Stimulated activated CD8-positive, alpha-beta memory T cell treated with anti-CD3 and anti-CD28 coated beads, Interleukin-7, amount 100 ng/mL, for 1 hour (primary cell): ENCODE results near the gene TMEM120B.
"Not testable (repeated sequence)": the region's sequence is repeated elsewhere in the genome, so short reads cannot be mapped to it uniquely, and the experiment has no call there.

ENCODE experiments used
- DNase-seq, 2 donors: peaks; one replicate each; pipeline ENCODE4 v3.0.0-alpha.2; 2020; ENCODE audit warnings: low read depth in 2 of 2

Gene TMEM120B

DNA sequence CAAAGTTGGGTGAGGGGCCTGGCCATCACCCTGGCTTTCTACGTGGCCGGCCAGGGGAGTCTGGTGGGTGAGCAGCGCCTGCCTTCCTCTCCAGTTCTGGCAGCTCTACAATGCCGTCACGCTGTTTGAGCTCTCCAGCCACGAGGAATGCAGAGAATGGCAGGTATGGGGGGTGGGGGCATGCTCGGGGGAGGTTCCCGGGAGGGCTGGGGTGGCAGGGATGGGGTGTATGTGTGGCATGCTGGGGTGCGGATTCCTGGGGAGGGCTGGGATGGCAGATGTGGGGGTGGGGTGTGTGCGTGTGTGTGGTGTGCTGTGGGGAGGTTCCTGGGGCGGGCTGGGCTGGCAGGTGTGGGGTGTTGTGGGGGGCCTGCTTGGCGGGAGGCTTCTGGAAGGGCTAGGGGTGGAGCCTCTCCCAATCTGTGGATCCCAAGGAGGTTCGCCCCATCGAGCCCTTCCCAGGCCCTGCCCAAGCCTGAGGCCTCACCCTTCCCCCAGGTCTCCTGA, 62.5 kb downstream of the TMEM120B start:
- DNase-seq, result no peak

DNA sequence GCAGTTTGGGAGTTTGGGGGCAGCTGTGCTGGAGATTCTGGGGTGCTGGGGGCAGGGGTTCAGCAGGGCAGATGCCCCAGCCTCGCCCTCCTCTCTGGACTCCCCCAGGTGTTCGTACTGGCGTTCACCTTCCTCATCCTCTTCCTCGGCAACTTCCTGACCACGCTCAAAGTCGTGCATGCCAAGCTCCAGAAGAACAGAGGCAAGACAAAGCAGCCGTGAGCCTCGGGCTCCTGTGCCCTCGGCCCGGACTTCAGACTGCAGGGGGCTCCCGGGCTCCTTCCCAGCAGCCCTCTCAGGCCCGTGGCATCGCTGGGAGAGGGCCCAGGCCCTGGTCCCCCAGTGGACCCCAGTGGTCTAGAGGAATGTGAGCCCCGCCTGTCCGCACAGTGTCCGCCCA, 62.9 kb downstream of the TMEM120B start:
- DNase-seq, result no peak

- peak; percentile 77 to 91 for DNase-seq
These were observed 63.9 kb downstream of the TMEM120B start for GRCh38 chr12:121776190-121777098.

GRCh38 chr12:121778567-121779421, 66.2 kb downstream of the TMEM120B start:
- no peak for DNase-seq

GRCh38 chr12:121779422-121779895, 66.9 kb downstream of the TMEM120B start:
- no peak for DNase-seq

- DNase-seq, result no peak
These were observed 67.9 kb downstream of the TMEM120B start for GRCh38 chr12:121780429-121780828.

GRCh38 chr12:121781484-121781997, 69.0 kb downstream of the TMEM120B start:
- no peak for DNase-seq

- no peak for DNase-seq
These were observed 69.7 kb downstream of the TMEM120B start for GRCh38 chr12:121781998-121782979.

DNA sequence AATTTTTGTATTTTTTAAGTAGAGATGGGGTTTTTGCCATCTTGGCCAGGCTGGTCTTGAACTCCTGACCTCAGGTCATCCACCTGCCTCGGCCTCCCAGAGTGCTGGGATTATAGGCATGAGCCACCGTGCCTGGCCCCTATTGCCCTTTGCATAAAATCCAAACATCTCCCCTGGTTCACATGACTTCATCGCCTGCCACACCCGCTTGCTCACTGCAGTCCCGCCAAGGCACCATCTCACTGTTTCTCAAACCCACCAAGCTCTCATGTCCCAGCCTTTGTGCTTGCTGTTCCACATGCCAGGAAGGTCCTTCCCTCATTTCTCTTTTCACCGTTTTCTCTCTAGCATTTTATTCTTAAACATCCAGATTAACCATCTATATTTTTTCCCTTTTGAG, 71.2 kb downstream of the TMEM120B start:
- no peak for DNase-seq

DNA sequence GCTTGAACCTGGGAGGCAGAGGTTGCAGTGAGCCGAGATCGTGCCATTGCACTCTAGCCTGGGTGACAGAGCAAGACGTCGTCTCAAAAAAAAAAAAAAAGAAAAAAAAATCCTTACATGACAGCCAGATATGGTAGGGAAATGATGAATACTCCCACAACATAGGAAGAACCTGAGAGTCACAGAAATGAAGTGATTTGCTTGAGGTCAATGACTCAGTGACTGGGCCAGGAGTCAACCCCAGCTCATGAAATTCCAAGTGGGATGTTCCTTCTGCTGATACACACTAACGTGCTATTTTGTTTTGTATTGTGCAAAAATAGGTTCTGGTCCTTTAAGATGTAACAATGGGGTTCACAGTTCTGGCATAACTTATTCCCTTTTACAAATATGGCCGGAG, 71.9 kb downstream of the TMEM120B start:
- DNase-seq, result no peak

DNA sequence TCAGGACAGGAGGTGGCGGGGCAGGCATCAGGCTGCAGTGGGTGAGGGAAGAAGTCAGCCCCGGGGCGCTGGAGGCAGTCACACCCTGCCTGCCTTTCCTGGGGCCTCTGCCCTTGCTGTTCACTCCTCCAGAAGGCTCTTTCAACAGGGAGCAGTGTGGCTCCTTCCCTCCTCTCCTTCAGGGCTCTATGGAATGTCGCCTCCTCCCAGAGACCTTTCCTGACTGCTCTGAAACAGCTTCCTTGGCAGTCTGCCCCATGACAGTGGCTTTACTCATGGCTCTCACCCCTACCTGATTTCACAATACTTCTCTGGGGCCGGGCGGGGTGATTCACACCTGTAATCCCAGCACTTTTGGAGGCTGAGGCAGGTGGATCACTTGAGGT, 73.9 kb downstream of the TMEM120B start:
- no peak for DNase-seq

GRCh38 chr12:121787063-121788025, 74.8 kb downstream of the TMEM120B start:
- no peak for DNase-seq

GRCh38 chr12:121788176-121788818, 75.7 kb downstream of the TMEM120B start:
- no peak for DNase-seq

GRCh38 chr12:121789233-121789781, 76.8 kb downstream of the TMEM120B start:
- no peak for DNase-seq

DNA sequence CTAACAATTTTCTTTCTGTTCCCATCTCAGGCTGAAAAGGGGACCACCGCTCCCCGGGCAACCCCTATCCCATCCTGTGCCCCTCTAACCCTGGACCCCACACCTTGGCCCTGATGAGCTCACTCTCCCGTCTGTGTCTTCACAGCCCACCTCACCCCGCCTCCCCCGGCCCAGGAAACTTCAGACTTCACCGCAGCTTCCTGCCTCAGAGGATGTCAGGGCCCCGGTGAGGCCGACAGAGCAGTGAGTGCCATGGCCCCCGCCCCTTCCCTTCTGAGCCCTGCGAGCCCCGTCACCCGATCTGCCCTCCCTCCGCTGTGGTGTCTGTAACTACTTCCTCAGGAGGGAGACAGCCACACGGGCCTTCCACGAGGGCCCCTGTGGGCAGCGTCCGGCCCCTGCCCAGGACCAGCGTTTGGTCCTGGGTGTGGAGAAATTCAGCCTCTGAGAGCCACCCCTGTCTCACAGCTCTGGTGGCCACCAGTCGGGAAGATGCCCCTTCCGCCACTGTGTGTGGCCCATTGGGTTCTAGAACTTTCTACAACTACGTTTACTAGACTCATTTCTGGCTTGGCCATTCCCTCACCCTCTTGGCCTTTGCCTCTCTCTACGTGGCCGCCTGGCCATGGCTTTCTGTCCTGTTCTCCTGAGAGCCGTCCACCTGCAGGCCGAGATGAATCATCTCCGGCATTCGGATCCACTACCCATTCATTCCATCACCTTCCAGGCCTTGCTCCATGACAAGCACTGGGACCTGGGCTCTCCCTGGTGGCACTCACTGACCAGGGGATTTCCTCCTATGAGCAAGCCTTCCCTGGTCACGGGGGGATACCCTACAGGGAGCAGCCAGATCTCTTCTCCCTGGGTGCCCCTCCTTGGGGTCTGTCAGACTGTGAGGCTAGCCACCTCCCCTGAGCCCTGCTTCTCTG, 77.5 kb downstream of the TMEM120B start:
- peak; percentile 85 to 86 for DNase-seq

DNA sequence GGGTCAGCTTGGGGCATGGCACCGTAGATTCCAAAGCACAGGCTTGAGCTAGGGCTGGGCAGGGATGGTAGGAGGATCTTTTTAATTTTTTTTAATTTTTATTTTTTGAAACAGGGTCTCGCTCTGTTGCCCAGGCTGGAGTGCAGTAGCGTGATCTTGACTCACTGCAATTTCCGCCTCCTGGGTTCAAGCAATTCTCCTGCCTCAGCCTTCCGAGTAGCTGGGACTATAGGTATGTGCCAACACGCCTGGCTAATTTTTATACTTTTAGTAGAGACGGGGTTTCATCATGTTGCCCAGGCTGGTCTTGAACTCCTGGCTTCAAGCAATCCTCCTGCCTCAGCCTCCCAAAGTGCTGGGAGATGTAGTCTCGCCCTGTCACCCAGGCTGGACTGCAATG, 78.2 kb downstream of the TMEM120B start:
- DNase-seq, result not testable (repeated sequence)

GRCh38 chr12:121791671-121792551, 79.4 kb downstream of the TMEM120B start:
- no peak for DNase-seq
